GM23338 (cell line): ENCODE results near the gene SLC4A7. TPM values are rescaled to one million over a fixed set of nuclear protein-coding genes. Genes with fewer than 3 reads are reported as not detected.

Source experiments
- ATAC-seq: fragments of 200-7000 bp; cut with Tn5 transposase; 3 replicates; pipeline ENCODE4 v1.9.1; 2020
- DNase-seq: peaks from one replicate; pipeline ENCODE4 v3.0.0-alpha.2; 2015; ENCODE audit warnings: low spot score
- H2AFZ ChIP-seq: fragments of 200-600 bp; sonication (generic); 2 replicates; pipeline ENCODE4 v1.8.0; 2016; ENCODE audit warnings: antibody characterized with exemption, mild to moderate bottlenecking, moderate library complexity
- H3F3A ChIP-seq: fragments of 200-600 bp; sonication (generic); replicated peaks from 2 replicates; pipeline ENCODE4 v1.8.0; 2017; ENCODE audit warnings: antibody characterized with exemption, mixed run types, low read depth
- H3K27ac ChIP-seq: fragments of 200-600 bp; sonication (generic); 2 replicates; pipeline ENCODE4 v1.6.1; 2016; ENCODE audit warnings: low read depth
- H3K27me3 ChIP-seq: fragments of 200-600 bp; sonication (generic); 2 replicates; pipeline ENCODE4 v1.8.0; 2016; ENCODE audit warnings: mild to moderate bottlenecking, mixed run types, moderate library complexity; ENCODE audit not compliant: insufficient read depth
- H3K36me3 ChIP-seq: fragments of 200-600 bp; sonication (generic); 2 replicates; pipeline ENCODE4 v1.8.0; 2016; ENCODE audit warnings: mild to moderate bottlenecking; ENCODE audit not compliant: insufficient read depth
- H3K4me1 ChIP-seq: fragments of 200-600 bp; sonication (generic); 2 replicates; pipeline ENCODE4 v1.8.0; 2016; ENCODE audit warnings: mild to moderate bottlenecking, moderate library complexity; ENCODE audit not compliant: insufficient read depth
- H3K4me2 ChIP-seq: fragments of 200-600 bp; sonication (generic); 2 replicates; pipeline ENCODE4 v1.7.1; 2017; ENCODE audit warnings: mixed run types
- H3K4me3 ChIP-seq: fragments of 200-600 bp; sonication (generic); 2 replicates; pipeline ENCODE4 v1.6.1; 2016; ENCODE audit warnings: mixed run types
- H3K79me2 ChIP-seq: fragments of 200-600 bp; sonication (generic); replicated peaks from 2 replicates; pipeline ENCODE4 v1.8.0; 2017; ENCODE audit warnings: mild to moderate bottlenecking; ENCODE audit not compliant: insufficient read depth
- H3K9me2 ChIP-seq: fragments of 200-600 bp; sonication (generic); 2 replicates; pipeline ENCODE4 v1.8.0; 2017; ENCODE audit not compliant: insufficient read depth
- H4K20me1 ChIP-seq: fragments of 200-600 bp; sonication (generic); replicated peaks from 2 replicates; pipeline ENCODE4 v1.8.0; 2017; ENCODE audit warnings: mild to moderate bottlenecking; ENCODE audit not compliant: insufficient read depth
- H3K27ac Mint-ChIP-seq: 2 replicates; pipeline ENCODE4 v1.8.0; 2020; ENCODE audit warnings: inconsistent platforms, mild to moderate bottlenecking, moderate library complexity, mixed read lengths
- H3K27me3 Mint-ChIP-seq: 3 replicates; pipeline ENCODE4 v1.8.0; 2022; ENCODE audit warnings: low read depth, mild to moderate bottlenecking, moderate library complexity, mixed read lengths, inconsistent platforms; ENCODE audit not compliant: insufficient read depth, poor library complexity
- H3K36me3 Mint-ChIP-seq: 3 replicates; pipeline ENCODE4 v1.8.0; 2021; ENCODE audit warnings: low read depth, mild to moderate bottlenecking, inconsistent platforms, moderate library complexity, mixed read lengths
- H3K4me1 Mint-ChIP-seq: 3 replicates; pipeline ENCODE4 v1.8.0; 2020; ENCODE audit warnings: mild to moderate bottlenecking, inconsistent platforms, mixed read lengths
- H3K4me3 Mint-ChIP-seq: 3 replicates; pipeline ENCODE4 v1.8.0; 2021; ENCODE audit warnings: moderate library complexity, mild to moderate bottlenecking, inconsistent platforms, mixed read lengths
- H3K9me3 Mint-ChIP-seq: 3 replicates; pipeline ENCODE4 v1.8.0; 2020; ENCODE audit warnings: moderate library complexity, mild to moderate bottlenecking, inconsistent platforms, mixed read lengths
- CREB1 ChIP-seq: fragments of 250-450 bp; sonication (Bioruptor Pico); IDR thresholded peaks from 2 replicates; pipeline ENCODE4 v1.5.0; 2020; ENCODE audit warnings: low read depth, mild to moderate bottlenecking, moderate library complexity
- CTCF ChIP-seq, 2 experiments: fragments of 200-600 bp in 1 of 2; sonication (generic) in 1 of 2; conservative IDR thresholded peaks; 2 replicates each; pipeline versions ENCODE4 v1.5.1 to v1.6.1; 2016 to 2017; ENCODE audit warnings: antibody characterized with exemption in 2 of 2, low read depth in 2 of 2, mild to moderate bottlenecking in 2 of 2, moderate library complexity in 1 of 2
- EZH2 ChIP-seq: fragments of 200-600 bp; sonication (generic); IDR thresholded peaks from one replicate; pipeline ENCODE4 v1.8.0; 2017; ENCODE audit warnings: antibody characterized with exemption, mild to moderate bottlenecking, low read depth; ENCODE audit not compliant: unreplicated experiment
- EZH2phosphoT487 ChIP-seq: fragments of 200-600 bp; sonication (generic); IDR thresholded peaks from one replicate; pipeline ENCODE4 v1.8.1; 2018; ENCODE audit warnings: antibody characterized with exemption; ENCODE audit not compliant: unreplicated experiment
- JUNB ChIP-seq: IDR thresholded peaks from one replicate; pipeline ENCODE4 v1.6.1; 2016; ENCODE audit warnings: antibody characterized with exemption; ENCODE audit not compliant: unreplicated experiment
- NANOG ChIP-seq: IDR thresholded peaks from 2 replicates; pipeline ENCODE4 v1.6.1; 2016; ENCODE audit warnings: antibody characterized with exemption, borderline replicate concordance
- POLR2AphosphoS5 ChIP-seq: IDR thresholded peaks from 2 replicates; pipeline ENCODE4 v1.6.1; 2016; ENCODE audit warnings: antibody characterized with exemption, low read depth
- STAT1 ChIP-seq: IDR thresholded peaks from one replicate; pipeline ENCODE4 v1.6.1; 2016; ENCODE audit warnings: antibody characterized with exemption; ENCODE audit not compliant: unreplicated experiment
- ZNF331 ChIP-seq: fragments of 250-450 bp; sonication (Bioruptor Pico); IDR thresholded peaks from 2 replicates; pipeline ENCODE4 v1.5.0; 2020; ENCODE audit warnings: low read depth, mild to moderate bottlenecking, moderate library complexity
- ZNF462 ChIP-seq: fragments of 250-450 bp; sonication (Bioruptor Pico); IDR thresholded peaks from 2 replicates; pipeline ENCODE4 v1.5.0; 2020; ENCODE audit warnings: mild to moderate bottlenecking, moderate library complexity
- polyA plus RNA-seq: library from polyadenylated mRNA; unstranded; fragments of >200 nt; fragmentation: Nextera tagmentation; extraction: Ambion mirVana; gene quantifications from 2 replicates; pipeline ENCODE4 v1.2.1, GENCODE V29; 2016
- total RNA-seq: library from RNA; depleted of rRNA; stranded (reverse); fragments of >200 nt; shearing (Covaris generic); gene quantifications from 2 replicates; pipeline ENCODE4 v1.2.3, GENCODE V29; 2014

SLC4A7 gene
- total and polyA plus RNA-seq, 2 experiments from 2014 or later, result 44.4 to 101 TPM

- Histone ChIP-seq H2AFZ (no peak overlapping the region), H3K27ac (0 out of 2 replicates have a peak overlapping the region, but pooled peaks have one; percentile 52), H3K4me1 (no peaks in the 10 kb centered on the region), H4K20me1 (peaks cover 28% of the 10 kb centered on the region), H3K4me2 (no peak overlapping the region), H3F3A (no peaks in the 10 kb centered on the region), H3K79me2 (peaks cover 99% of the 10 kb centered on the region), H3K4me3 (no peak overlapping the region), H3K27me3 (no peaks in the 10 kb centered on the region), H3K9me2 (no peaks in the 10 kb centered on the region), H3K36me3 (no peaks in the 10 kb centered on the region)
- peaks cover 21% of the 10 kb centered on the region for H3K36me3 Mint-ChIP-seq
- ATAC-seq (no peak), DNase-seq (no peak)
- no peak for TF ChIP-seq POLR2AphosphoS5
- no peak for TF ChIP-seq NANOG
- no peak for TF ChIP-seq CTCF (conservative IDR thresholded peaks at IDR 0.05; ENCODE audit: low read depth in 2 of 2)
- TF ChIP-seq CREB1 (CRISPR knock-in tag), result no peak
- no peak for TF ChIP-seq ZNF462 (CRISPR knock-in tag)
- no peak for TF ChIP-seq JUNB
- TF ChIP-seq ZNF331 (CRISPR knock-in tag), result no peak
- no peak for TF ChIP-seq EZH2phosphoT487
- no peak for TF ChIP-seq EZH2
- TF ChIP-seq STAT1, result no peak
- H3K9me3 Mint-ChIP-seq, result no peaks in the 10 kb centered on the region
- no peak overlapping the region for H3K27ac Mint-ChIP-seq
- peaks cover 2% of the 10 kb centered on the region for H3K27me3 Mint-ChIP-seq
- H3K4me3 Mint-ChIP-seq, result no peak overlapping the region
- H3K4me1 Mint-ChIP-seq, result peaks cover 18% of the 10 kb centered on the region; the same call in 2 of the 3 replicates
Observed at GRCh38 chr3:27464646-27465045, 19.5 kb downstream of the SLC4A7 start.
